GM19438 (cell line): ENCODE results near the gene TNRC6B.
"Not testable (repeated sequence)": the region's sequence is repeated elsewhere in the genome, so short reads cannot be mapped to it uniquely, and the experiment has no call there.

Source experiments
- ATAC-seq: cut with Tn5 transposase; IDR thresholded peaks from one replicate; pipeline ENCODE4 v1.9.1; 2021; ENCODE audit warnings: low read depth; ENCODE audit not compliant: unreplicated experiment

TNRC6B gene

GRCh38 chr22:40182231-40182835 is 4.6 kb downstream of the TNRC6B start:
- ATAC-seq: no peak

GRCh38 chr22:40183029-40183581 is 5.4 kb downstream of the TNRC6B start:
- ATAC-seq: no peak

GRCh38 chr22:40183603-40184002 is 5.9 kb downstream of the TNRC6B start:
- not testable (repeated sequence) for ATAC-seq

GRCh38 chr22:40187389-40187788 is 9.7 kb downstream of the TNRC6B start:
- no peak for ATAC-seq

GRCh38 chr22:40189997-40190396 is 12.3 kb downstream of the TNRC6B start:
- ATAC-seq: no peak

GRCh38 chr22:40190501-40190900 is 12.8 kb downstream of the TNRC6B start:
- no peak for ATAC-seq

GRCh38 chr22:40193429-40194421 is 16.0 kb downstream of the TNRC6B start:
- no peak for ATAC-seq

- no peak for ATAC-seq
Observed at GRCh38 chr22:40194656-40195055, 16.9 kb downstream of the TNRC6B start.

- ATAC-seq: no peak
Observed at GRCh38 chr22:40196628-40197360, 19.1 kb downstream of the TNRC6B start.

GRCh38 chr22:40197421-40197820 is 19.7 kb downstream of the TNRC6B start:
- ATAC-seq: not testable (repeated sequence)

- no peak for ATAC-seq
Observed at GRCh38 chr22:40198733-40199132, 21.0 kb downstream of the TNRC6B start.

GRCh38 chr22:40199223-40199622 is 21.5 kb downstream of the TNRC6B start:
- no peak for ATAC-seq

GRCh38 chr22:40199852-40200251 is 22.1 kb downstream of the TNRC6B start:
- no peak for ATAC-seq

GRCh38 chr22:40200795-40201530 is 23.2 kb downstream of the TNRC6B start:
- ATAC-seq: no peak

- ATAC-seq: no peak
Observed at GRCh38 chr22:40202225-40202944, 24.7 kb downstream of the TNRC6B start.

GRCh38 chr22:40203572-40203971 is 25.8 kb downstream of the TNRC6B start:
- ATAC-seq: no peak

- ATAC-seq: no peak
Observed at GRCh38 chr22:40204321-40205116, 26.8 kb downstream of the TNRC6B start.

GRCh38 chr22:40206561-40206960 is 28.8 kb downstream of the TNRC6B start:
- no peak for ATAC-seq

GRCh38 chr22:40210818-40211217 is 33.1 kb downstream of the TNRC6B start:
- ATAC-seq: no peak
